H9 (cell line): ENCODE data around the gene IBA57. TPM values are rescaled to one million over a fixed set of nuclear protein-coding genes. Genes with fewer than 3 reads are reported as not detected.
"Not testable (repeated sequence)": the region's sequence is repeated elsewhere in the genome, so short reads cannot be mapped to it uniquely, and the experiment has no call there.

Experiments
- DNase-seq: peaks from one replicate; pipeline ENCODE4 v3.0.0-alpha.2; 2017
- H2AFZ ChIP-seq: one replicate; pipeline ENCODE4 v1.6.1; 2013; ENCODE audit warnings: mild to moderate bottlenecking, low read length, control low read depth, moderate library complexity
- H2AK5ac ChIP-seq: 2 replicates; pipeline ENCODE4 v1.6.1; 2013; ENCODE audit warnings: low read length, control low read depth, mixed read lengths; ENCODE audit not compliant: insufficient read length
- H2BK120ac ChIP-seq: one replicate; pipeline ENCODE4 v1.6.1; 2013; ENCODE audit warnings: low read depth, mild to moderate bottlenecking, low read length, control low read depth, inconsistent platforms; ENCODE audit not compliant: poor library complexity, severe bottlenecking
- H2BK12ac ChIP-seq: 2 replicates; pipeline ENCODE4 v1.6.1; 2013; ENCODE audit warnings: low read length, control low read depth, mixed read lengths, low read depth; ENCODE audit not compliant: insufficient read length
- H2BK15ac ChIP-seq: 2 replicates; pipeline ENCODE4 v1.6.1; 2013; ENCODE audit warnings: low read depth, low read length, control low read depth
- H2BK20ac ChIP-seq: one replicate; pipeline ENCODE4 v1.6.1; 2013; ENCODE audit warnings: low read depth, mild to moderate bottlenecking, low read length, control low read depth, inconsistent platforms; ENCODE audit not compliant: poor library complexity, severe bottlenecking
- H2BK5ac ChIP-seq: 2 replicates; pipeline ENCODE4 v1.6.1; 2013; ENCODE audit warnings: low read length, control low read depth, mixed read lengths; ENCODE audit not compliant: insufficient read length
- H3K14ac ChIP-seq: 2 replicates; pipeline ENCODE4 v1.6.1; 2013; ENCODE audit warnings: low read length, control low read depth; ENCODE audit not compliant: insufficient read depth
- H3K18ac ChIP-seq: 2 replicates; pipeline ENCODE4 v1.6.1; 2013; ENCODE audit warnings: low read depth, mild to moderate bottlenecking, mixed read lengths, low read length, control low read depth; ENCODE audit not compliant: insufficient read length
- H3K23ac ChIP-seq: 2 replicates; pipeline ENCODE4 v1.6.1; 2013; ENCODE audit warnings: low read length, control low read depth, mixed read lengths, low read depth; ENCODE audit not compliant: insufficient read length
- H3K23me2 ChIP-seq: 2 replicates; pipeline ENCODE4 v1.6.1; 2013; ENCODE audit warnings: low read depth, mild to moderate bottlenecking, mixed read lengths, low read length, control low read depth; ENCODE audit not compliant: insufficient read length, poor library complexity, severe bottlenecking
- H3K27ac ChIP-seq: 2 replicates; pipeline ENCODE4 v1.5.1; 2013; ENCODE audit warnings: low read length, control low read depth, mixed read lengths, low read depth; ENCODE audit not compliant: insufficient read length
- H3K27me3 ChIP-seq: 2 replicates; pipeline ENCODE4 v1.6.1; 2013; ENCODE audit warnings: low read length, control low read depth, inconsistent platforms; ENCODE audit not compliant: insufficient read depth
- H3K4ac ChIP-seq: 2 replicates; pipeline ENCODE4 v1.6.1; 2013; ENCODE audit warnings: low read depth, mild to moderate bottlenecking, control low read depth, inconsistent platforms, low read length, moderate library complexity
- H3K4me1 ChIP-seq: 2 replicates; pipeline ENCODE4 v1.6.1; 2013; ENCODE audit warnings: low read length, control low read depth, inconsistent platforms; ENCODE audit not compliant: insufficient read depth
- H3K4me2 ChIP-seq: 2 replicates; pipeline ENCODE4 v1.6.1; 2013; ENCODE audit warnings: low read length, control low read depth, mixed read lengths; ENCODE audit not compliant: insufficient read length, insufficient read depth
- H3K56ac ChIP-seq: 2 replicates; pipeline ENCODE4 v1.6.1; 2013; ENCODE audit warnings: low read depth, mild to moderate bottlenecking, mixed read lengths, low read length, control low read depth; ENCODE audit not compliant: insufficient read length
- H3K79me1 ChIP-seq: 2 replicates; pipeline ENCODE4 v1.6.1; 2013; ENCODE audit warnings: low read depth, mild to moderate bottlenecking, moderate library complexity, low read length, control low read depth, inconsistent platforms; ENCODE audit not compliant: insufficient read depth, poor library complexity, severe bottlenecking
- H3K79me2 ChIP-seq: 2 replicates; pipeline ENCODE4 v1.6.1; 2013; ENCODE audit warnings: low read length, control low read depth, inconsistent platforms; ENCODE audit not compliant: insufficient read depth
- H3K9ac ChIP-seq: 2 replicates; pipeline ENCODE4 v1.6.1; 2013; ENCODE audit warnings: low read length, control low read depth, mixed read lengths; ENCODE audit not compliant: insufficient read length; ENCODE audit errors: extremely low read depth
- H3K9me3 ChIP-seq: one replicate; pipeline ENCODE4 v1.6.1; 2013; ENCODE audit warnings: low read depth, low read length, inconsistent platforms; ENCODE audit not compliant: control insufficient read depth
- H3T11ph ChIP-seq: one replicate; pipeline ENCODE4 v1.6.1; 2013; ENCODE audit warnings: mild to moderate bottlenecking, low read length, control low read depth, inconsistent platforms
- H4K20me1 ChIP-seq: one replicate; pipeline ENCODE4 v1.6.1; 2013; ENCODE audit not compliant: control insufficient read depth, insufficient read length, insufficient read depth
- H4K5ac ChIP-seq: 2 replicates; pipeline ENCODE4 v1.6.1; 2013; ENCODE audit warnings: low read depth, mild to moderate bottlenecking, mixed read lengths, low read length, control low read depth; ENCODE audit not compliant: insufficient read length
- H4K8ac ChIP-seq: replicated peaks from 2 replicates; pipeline ENCODE4 v1.6.1; 2013; ENCODE audit warnings: low read length, control low read depth, mixed read lengths, low read depth; ENCODE audit not compliant: insufficient read length
- H4K91ac ChIP-seq: 2 replicates; pipeline ENCODE4 v1.6.1; 2013; ENCODE audit warnings: low read depth, mild to moderate bottlenecking, moderate library complexity, mixed read lengths, low read length, control low read depth; ENCODE audit not compliant: insufficient read length
- H3K27ac Mint-ChIP-seq, 3 experiments: 2 replicates in 2 of 3; 3 replicates in 1 of 3; pipeline ENCODE4 v1.8.0; 2020 to 2021; ENCODE audit warnings: mixed read lengths in 3 of 3, mild to moderate bottlenecking in 1 of 3, moderate library complexity in 1 of 3
- H3K27me3 Mint-ChIP-seq: 2 replicates; pipeline ENCODE4 v1.8.0; 2021; ENCODE audit warnings: low read depth, mild to moderate bottlenecking, moderate library complexity, mixed read lengths
- H3K36me3 Mint-ChIP-seq, 3 experiments: 2 replicates in 2 of 3; 3 replicates in 1 of 3; pipeline ENCODE4 v1.8.0; 2020 to 2021; ENCODE audit warnings: low read depth in 3 of 3, mixed read lengths in 3 of 3; ENCODE audit not compliant: insufficient read depth in 1 of 3
- H3K4me1 Mint-ChIP-seq, 2 experiments: 2 replicates each; pipeline ENCODE4 v1.8.0; 2020; ENCODE audit warnings: mixed read lengths in 2 of 2
- H3K4me3 Mint-ChIP-seq, 2 experiments: 2 replicates in 1 of 2; 3 replicates in 1 of 2; pipeline ENCODE4 v1.8.0; 2020 to 2021; ENCODE audit warnings: mild to moderate bottlenecking in 2 of 2, mixed read lengths in 2 of 2, moderate library complexity in 1 of 2
- H3K9me3 Mint-ChIP-seq, 2 experiments: 2 replicates in 1 of 2; 3 replicates in 1 of 2; pipeline ENCODE4 v1.8.0; 2020; ENCODE audit warnings: mild to moderate bottlenecking in 2 of 2, mixed read lengths in 2 of 2, moderate library complexity in 1 of 2
- CTCF ChIP-seq: fragments of 200-600 bp; sonication (generic); conservative IDR thresholded peaks from 3 replicates; pipeline ENCODE4 v1.8.0; 2021; ENCODE audit warnings: antibody characterized with exemption, mild to moderate bottlenecking
- WGBS: extraction: QIAGEN DNeasy Blood & Tissue Kit; methylation state at CpG from one replicate; pipeline ENCODE4 v1.1.7; 2013; ENCODE audit warnings: missing lambda C conversion rate, low lambda C conversion rate, mixed read lengths; ENCODE audit not compliant: insufficient read length; ENCODE audit errors: extremely low coverage; 5-methylcytosine and 5-hydroxymethylcytosine counted together
- total RNA-seq: library from RNA; stranded (reverse); gene quantifications from 2 replicates; pipeline ENCODE4 v1.2.1, GENCODE V29; 2021

Gene IBA57
- total RNA-seq, 1 experiment from 2014 or later: 12.6 TPM

DNA sequence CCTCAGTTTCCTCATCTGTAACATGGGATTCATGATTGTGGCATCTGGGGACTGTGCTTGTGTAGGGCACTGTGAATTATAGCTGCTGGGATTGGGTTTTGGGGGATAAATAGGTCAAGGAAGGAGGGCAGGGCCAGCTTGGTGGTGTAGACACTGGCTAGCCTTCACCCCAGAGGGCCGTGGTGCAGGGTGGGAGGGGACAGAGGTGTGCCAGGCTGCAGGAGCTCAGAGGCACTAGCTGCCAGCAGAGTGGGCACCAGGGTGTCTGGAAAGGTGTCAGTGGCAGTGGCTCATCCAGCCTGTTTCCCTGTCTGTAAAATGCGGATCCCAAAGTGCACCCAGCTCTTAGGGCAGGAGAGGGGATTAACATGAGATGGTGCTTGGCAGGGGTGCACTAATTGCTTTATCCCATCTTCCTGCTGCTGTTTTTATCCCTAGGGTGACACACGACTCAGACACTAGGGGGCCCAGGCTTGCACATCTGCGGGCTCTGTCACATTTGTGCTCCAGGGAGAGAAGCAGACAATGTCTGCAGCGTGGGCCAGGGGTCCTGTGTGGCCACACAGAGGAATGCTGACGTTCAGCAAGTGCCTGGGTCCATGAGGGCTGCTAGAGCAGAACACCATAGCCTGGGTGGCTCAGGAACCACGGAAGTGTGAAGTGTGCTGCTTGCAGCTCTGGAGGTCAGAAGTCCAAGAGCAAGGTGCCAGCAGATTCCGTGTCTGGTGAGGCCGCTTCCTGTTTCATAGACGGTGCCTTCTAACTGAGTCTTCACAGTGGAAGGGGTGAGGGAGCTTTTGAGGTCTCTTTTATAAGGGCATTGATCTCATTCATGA lies 61.6 kb downstream of the IBA57 start:
- TF ChIP-seq CTCF: peak; percentile 26; the same call in 2 of the 3 replicates
- Histone ChIP-seq H3K14ac (no peak overlapping the region), H2BK12ac (no peak overlapping the region), H4K5ac (no peak overlapping the region), H2AK5ac (no peak overlapping the region), H3K79me2 (no peaks in the 10 kb centered on the region), H3K4me1 (no peaks in the 10 kb centered on the region), H3K27me3 (no peaks in the 10 kb centered on the region), H2BK5ac (no peak overlapping the region), H3K4me2 (no peak overlapping the region), H4K8ac (no peak overlapping the region), H3K56ac (no peak overlapping the region), H3K23me2 (no peaks in the 10 kb centered on the region), H4K91ac (no peak overlapping the region), H4K20me1 (no peaks in the 10 kb centered on the region), H3K9ac (no peak overlapping the region), H3K23ac (no peak overlapping the region), H2BK15ac (no peak overlapping the region), H3K79me1 (no peaks in the 10 kb centered on the region), H3K18ac (no peak overlapping the region), H3K9me3 (no peaks in the 10 kb centered on the region), H2BK20ac (no peak overlapping the region), H3K27ac (no peak overlapping the region), H3T11ph (no peak overlapping the region), H2AFZ (no peak overlapping the region), H2BK120ac (no peak overlapping the region), H3K4ac (no peak overlapping the region)
- Mint-ChIP-seq H3K27me3 (no peaks in the 10 kb centered on the region), H3K4me1 (no peaks in the 10 kb centered on the region), H3K27ac (no peak overlapping the region), H3K9me3 (peaks cover 0 to 6% of the 10 kb centered on the region in 2 experiments; a peak in 1 of 5 replicates), H3K36me3 (peaks cover 62 to 81% (median 80%) of the 10 kb centered on the region in 3 experiments), H3K4me3 (no peak overlapping the region)
- WGBS: no CpG with 5 or more reads among the region's 10 CpGs
- no peak for DNase-seq

DNA sequence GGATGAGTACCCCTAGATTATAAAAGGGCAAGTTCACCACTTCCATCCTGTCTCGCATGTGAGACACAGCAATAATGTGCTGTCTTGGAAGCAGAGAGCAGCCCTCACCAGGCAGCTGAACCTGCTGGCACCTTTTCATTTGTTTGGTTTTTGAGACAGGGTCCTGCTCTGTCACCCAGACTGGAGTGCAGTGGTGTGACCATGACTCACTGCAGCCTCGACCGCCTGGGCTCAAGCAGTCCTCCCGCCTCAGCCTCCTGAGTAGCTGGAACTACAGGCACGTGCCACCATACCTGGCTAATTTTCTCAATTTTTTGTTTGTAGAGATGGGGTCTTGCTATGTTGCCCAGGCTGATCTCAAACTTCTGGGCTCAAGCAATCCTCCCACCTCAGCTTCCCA lies 62.5 kb downstream of the IBA57 start:
- no CpG with 5 or more reads among the region's 5 CpGs for WGBS
- H3K56ac ChIP-seq, H3K4me1 ChIP-seq, H3K9me3 Mint-ChIP-seq, H3K23ac ChIP-seq, H2BK12ac ChIP-seq, H4K91ac ChIP-seq, H3K23me2 ChIP-seq, H3K4me2 ChIP-seq, H3K9me3 ChIP-seq, H2BK5ac ChIP-seq, H4K20me1 ChIP-seq, H2AFZ ChIP-seq, H2BK120ac ChIP-seq, H2BK15ac ChIP-seq, DNase-seq, H3T11ph ChIP-seq, H3K27me3 Mint-ChIP-seq, H3K14ac ChIP-seq, H4K5ac ChIP-seq, H2AK5ac ChIP-seq, H3K27ac Mint-ChIP-seq, H3K4me3 Mint-ChIP-seq, H2BK20ac ChIP-seq, H3K79me1 ChIP-seq, H3K27me3 ChIP-seq, H3K4me1 Mint-ChIP-seq, H3K4ac ChIP-seq, H3K18ac ChIP-seq, H4K8ac ChIP-seq, H3K9ac ChIP-seq, H3K79me2 ChIP-seq, H3K27ac ChIP-seq: not testable (repeated sequence)
- peaks cover 63 to 83% (median 82%) of the 10 kb centered on the region in 3 experiments for H3K36me3 Mint-ChIP-seq
